Astrocyte of the cerebellum (primary cell): ENCODE measurements around the gene OVOL2.
"Not testable (repeated sequence)": the region's sequence is repeated elsewhere in the genome, so short reads cannot be mapped to it uniquely, and the experiment has no call there.

Source experiments
- DNase-seq: peaks from one replicate; pipeline ENCODE4 v3.0.0-alpha.2; 2011; ENCODE audit warnings: low read depth
- H3K4me3 ChIP-seq: 2 replicates; pipeline ENCODE4 v1.5.1; 2011; ENCODE audit warnings: mild to moderate bottlenecking, low read depth, low read length, moderate library complexity
- CTCF ChIP-seq: IDR thresholded peaks from 2 replicates; pipeline ENCODE4 v1.5.1; 2012; ENCODE audit warnings: low read length, low read depth, moderate library complexity, mild to moderate bottlenecking; ENCODE audit errors: missing control alignments
- in situ Hi-C: cut with HindIII; loops from 2 replicates; pipeline ENCODE4 v1.10.0; 2017; ENCODE audit warnings: low sequenced_read_pairs

The OVOL2 gene

GRCh38 chr20:18031888-18032509 lies 25.7 kb downstream of the OVOL2 start:
- no peak for DNase-seq
- in situ Hi-C loops: no loop called here

GRCh38 chr20:18031050-18031449 lies 26.7 kb downstream of the OVOL2 start:
- in situ Hi-C loops: no loop called here
- no peak overlapping the region for H3K4me3 ChIP-seq
- no peak for DNase-seq
- TF ChIP-seq CTCF: no peak

More at GRCh38 chr20:18031888-18032509, 25.7 kb downstream of the OVOL2 start:
- TF ChIP-seq CTCF: no peak
- no peak overlapping the region for H3K4me3 ChIP-seq

- DNase-seq: no peak
- no peak overlapping the region for H3K4me3 ChIP-seq
- in situ Hi-C loops: no loop called here
- no peak for TF ChIP-seq CTCF
Measured at GRCh38 chr20:18030020-18030419, 27.7 kb downstream of the OVOL2 start.

- in situ Hi-C loops, DNase-seq: not testable (repeated sequence)
Measured at GRCh38 chr20:18027011-18027410, 30.7 kb downstream of the OVOL2 start.

GRCh38 chr20:18024606-18025127 lies 33.0 kb downstream of the OVOL2 start:
- DNase-seq: no peak
- in situ Hi-C loops: no loop called here
- TF ChIP-seq CTCF: no peak
- no peak overlapping the region for H3K4me3 ChIP-seq

More at GRCh38 chr20:18027011-18027410, 30.7 kb downstream of the OVOL2 start:
- not testable (repeated sequence) for H3K4me3 ChIP-seq

GRCh38 chr20:18020931-18021330 lies 36.8 kb downstream of the OVOL2 start:
- no peak for DNase-seq
- no peak overlapping the region for H3K4me3 ChIP-seq
- in situ Hi-C loops: no loop called here
- TF ChIP-seq CTCF: no peak

GRCh38 chr20:18019068-18019467 lies 38.6 kb downstream of the OVOL2 start:
- no peak for DNase-seq
- peak; percentile 23 for TF ChIP-seq CTCF
- in situ Hi-C loops: no loop called here
- no peak overlapping the region for H3K4me3 ChIP-seq
